ENCODE measurements around the gene KLHL10. TPM values are rescaled to one million over a fixed set of nuclear protein-coding genes. Genes with fewer than 3 reads are reported as not detected.
A peak's percentile ranks its signal among the peaks of the same experiment; 100 is the strongest.

Gene KLHL10
- polyA plus RNA-seq, result 0.06 TPM
- long read RNA-seq, donor 1, result 0 reads
- long read RNA-seq, donor 2, result 0 reads
- long read RNA-seq, donor 3, result 0 reads
- long read RNA-seq, donor 4, result 0 reads
- long read RNA-seq, donor 5, partial matches to known transcripts, result 15 of 23 reads
- long read RNA-seq, donor 5, other reads (novel, unspliced or antisense), result 8 of 23 reads
- long read RNA-seq, donor 6, result 0 reads
- long read RNA-seq, donor 7, result 0 reads
- long read RNA-seq, donor 8, result 0 reads
- long read RNA-seq, donor 9, result 0 reads
- long read RNA-seq, donor 10, result 0 reads
- long read RNA-seq, donor 11, result 0 reads

DNA sequence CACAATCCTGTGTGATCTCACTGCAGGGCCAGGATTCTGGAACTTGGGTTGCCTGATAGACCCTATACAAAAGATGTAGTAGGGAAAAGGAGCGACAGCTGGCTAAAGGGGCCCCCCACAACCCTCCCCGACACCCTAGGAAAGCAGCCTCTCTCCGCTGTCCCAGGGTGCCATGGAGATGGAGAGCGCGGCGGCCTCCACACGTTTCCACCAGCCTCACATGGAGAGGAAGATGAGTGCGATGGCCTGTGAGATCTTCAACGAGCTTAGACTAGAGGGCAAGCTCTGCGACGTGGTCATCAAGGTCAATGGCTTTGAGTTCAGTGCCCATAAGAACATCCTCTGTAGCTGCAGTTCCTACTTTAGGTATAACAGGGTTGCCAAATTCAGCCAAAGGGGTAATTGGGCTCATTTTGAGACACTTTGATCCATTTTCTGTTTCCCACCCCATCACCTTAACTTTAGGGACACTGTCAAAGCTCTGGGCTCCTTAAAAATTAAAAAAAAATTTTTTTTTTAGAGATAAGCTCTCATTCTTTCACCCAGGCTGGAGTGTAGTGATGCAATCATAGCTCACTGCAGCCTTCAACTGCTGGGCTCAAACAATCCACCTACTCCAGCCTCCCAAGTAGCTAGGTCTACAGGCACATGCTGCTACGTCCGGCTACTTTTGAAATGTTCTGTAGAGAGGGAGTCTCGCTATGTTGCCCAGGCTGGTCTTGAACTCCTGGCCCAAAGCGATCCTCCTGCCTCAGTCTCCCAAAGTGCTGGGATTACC is at the start of gene KLHL10:
TSS of gene KLHL10 (plus strand) at position 65 of the 778 bp plus-strand sequence. CDS start at position 173, 108 bp downstream.
- no CpG with 5 or more reads among the region's 15 CpGs for WGBS (ENCODE audit: insufficient coverage, low lambda C conversion rate)
- Histone ChIP-seq H3K27ac (ENCODE audit: low read length) (no peak within 1 kb of the TSS), H3K9me3 (ENCODE audit: control insufficient read depth, low read depth, low read length) (no peaks in the 10 kb centered on the region), H3K36me3 (ENCODE audit: control insufficient read depth, insufficient read depth, low read length) (no peaks in the 10 kb centered on the region), H3K4me3 (ENCODE audit: low read length) (peak within 1 kb of the TSS; percentile 75), H3K27me3 (ENCODE audit: control insufficient read depth, insufficient read depth, low read length) (no peaks in the 10 kb centered on the region), H3K4me1 (ENCODE audit: control insufficient read depth, insufficient read depth, low read length) (no peaks in the 10 kb centered on the region)
- no peak for DNase-seq

- H3K4me3 ChIP-seq (ENCODE audit: low read length), result peak overlapping the region; percentile 8
- WGBS (ENCODE audit: insufficient coverage, low lambda C conversion rate), result no CpG with 5 or more reads among the region's 22 CpGs
- peak overlapping the region; percentile 89 for H3K27ac ChIP-seq (ENCODE audit: low read length)
- no peaks in the 10 kb centered on the region for H3K27me3 ChIP-seq (ENCODE audit: control insufficient read depth, insufficient read depth, low read length)
- no peaks in the 10 kb centered on the region for H3K9me3 ChIP-seq (ENCODE audit: control insufficient read depth, low read depth, low read length)
- peak; percentile 92 to 97 for DNase-seq
- H3K4me1 ChIP-seq (ENCODE audit: control insufficient read depth, insufficient read depth, low read length), result peaks cover 51% of the 10 kb centered on the region
- no peaks in the 10 kb centered on the region for H3K36me3 ChIP-seq (ENCODE audit: control insufficient read depth, insufficient read depth, low read length)
Measured at GRCh38 chr17:41792845-41793783, 44.5 kb upstream of the KLHL10 start.

GRCh38 chr17:41793784-41794539 is 43.7 kb upstream of the KLHL10 start:
- WGBS (ENCODE audit: insufficient coverage, low lambda C conversion rate), result 17% methylated on average over 1 of the region's 14 CpGs
- Histone ChIP-seq H3K4me1 (ENCODE audit: control insufficient read depth, insufficient read depth, low read length) (peaks cover 51% of the 10 kb centered on the region), H3K27me3 (ENCODE audit: control insufficient read depth, insufficient read depth, low read length) (no peaks in the 10 kb centered on the region), H3K9me3 (ENCODE audit: control insufficient read depth, low read depth, low read length) (no peaks in the 10 kb centered on the region), H3K4me3 (ENCODE audit: low read length) (peak overlapping the region; percentile 8), H3K36me3 (ENCODE audit: control insufficient read depth, insufficient read depth, low read length) (no peaks in the 10 kb centered on the region), H3K27ac (ENCODE audit: low read length) (peak overlapping the region; percentile 89)
- DNase-seq, result peak in 1 of 2 donors; percentile 90

- Histone ChIP-seq H3K27ac (ENCODE audit: low read length) (peak overlapping the region; percentile 89), H3K4me1 (ENCODE audit: control insufficient read depth, insufficient read depth, low read length) (peaks cover 52% of the 10 kb centered on the region)
- no CpG with 5 or more reads among the region's 5 CpGs for WGBS (ENCODE audit: insufficient coverage, low lambda C conversion rate)
Measured at GRCh38 chr17:41794540-41794975, 43.1 kb upstream of the KLHL10 start.

GRCh38 chr17:41796121-41796895 is 41.3 kb upstream of the KLHL10 start:
- Histone ChIP-seq H3K36me3 (ENCODE audit: control insufficient read depth, insufficient read depth, low read length) (no peaks in the 10 kb centered on the region), H3K27ac (ENCODE audit: low read length) (peak overlapping the region; percentile 89), H3K4me1 (ENCODE audit: control insufficient read depth, insufficient read depth, low read length) (peaks cover 64% of the 10 kb centered on the region), H3K27me3 (ENCODE audit: control insufficient read depth, insufficient read depth, low read length) (no peaks in the 10 kb centered on the region), H3K4me3 (ENCODE audit: low read length) (no peak overlapping the region), H3K9me3 (ENCODE audit: control insufficient read depth, low read depth, low read length) (no peaks in the 10 kb centered on the region)
- no CpG with 5 or more reads among the region's 10 CpGs for whole genome bisulfite sequencing (ENCODE audit: insufficient coverage, low lambda C conversion rate)
- peak in 1 of 2 donors; percentile 58 for DNase-seq

More at GRCh38 chr17:41794540-41794975, 43.1 kb upstream of the KLHL10 start:
- H3K27me3 ChIP-seq (ENCODE audit: control insufficient read depth, insufficient read depth, low read length), result no peaks in the 10 kb centered on the region
- no peak for DNase-seq
- no peaks in the 10 kb centered on the region for H3K36me3 ChIP-seq (ENCODE audit: control insufficient read depth, insufficient read depth, low read length)
- H3K9me3 ChIP-seq (ENCODE audit: control insufficient read depth, low read depth, low read length), result no peaks in the 10 kb centered on the region
- H3K4me3 ChIP-seq (ENCODE audit: low read length), result no peak overlapping the region

DNA sequence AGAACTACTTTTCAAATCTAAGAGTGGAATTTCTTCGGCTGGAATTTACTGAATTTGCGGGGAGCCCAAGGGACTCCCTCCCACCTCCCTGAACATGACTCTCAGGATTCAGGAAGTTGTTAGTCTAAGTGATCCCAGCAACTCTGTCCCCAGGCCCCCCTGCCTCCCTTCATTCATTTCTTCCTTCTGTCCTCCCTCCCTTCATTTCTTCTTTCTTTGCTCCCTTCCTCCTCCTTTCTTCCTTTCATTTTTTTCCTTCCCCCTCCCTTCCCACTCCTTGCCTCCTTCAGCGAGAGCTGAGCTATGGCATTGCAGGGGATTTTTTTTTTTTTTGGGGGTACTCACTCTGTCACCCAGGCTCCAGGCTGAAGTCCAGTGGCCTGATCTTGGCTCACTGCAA is 40.2 kb upstream of the KLHL10 start:
- Histone ChIP-seq H3K4me1 (ENCODE audit: control insufficient read depth, insufficient read depth, low read length) (peaks cover 57% of the 10 kb centered on the region), H3K36me3 (ENCODE audit: control insufficient read depth, insufficient read depth, low read length) (peaks cover 2% of the 10 kb centered on the region), H3K27ac (ENCODE audit: low read length) (no peak overlapping the region), H3K27me3 (ENCODE audit: control insufficient read depth, insufficient read depth, low read length) (no peaks in the 10 kb centered on the region), H3K4me3 (ENCODE audit: low read length) (no peak overlapping the region), H3K9me3 (ENCODE audit: control insufficient read depth, low read depth, low read length) (no peaks in the 10 kb centered on the region)
- no peak for DNase-seq
- WGBS (ENCODE audit: insufficient coverage, low lambda C conversion rate), result no CpG with 5 or more reads among the region's 3 CpGs

GRCh38 chr17:41799366-41799765 is 38.3 kb upstream of the KLHL10 start:
- 100% methylated on average over 2 of the region's 8 CpGs for WGBS (ENCODE audit: insufficient coverage, low lambda C conversion rate)

DNA sequence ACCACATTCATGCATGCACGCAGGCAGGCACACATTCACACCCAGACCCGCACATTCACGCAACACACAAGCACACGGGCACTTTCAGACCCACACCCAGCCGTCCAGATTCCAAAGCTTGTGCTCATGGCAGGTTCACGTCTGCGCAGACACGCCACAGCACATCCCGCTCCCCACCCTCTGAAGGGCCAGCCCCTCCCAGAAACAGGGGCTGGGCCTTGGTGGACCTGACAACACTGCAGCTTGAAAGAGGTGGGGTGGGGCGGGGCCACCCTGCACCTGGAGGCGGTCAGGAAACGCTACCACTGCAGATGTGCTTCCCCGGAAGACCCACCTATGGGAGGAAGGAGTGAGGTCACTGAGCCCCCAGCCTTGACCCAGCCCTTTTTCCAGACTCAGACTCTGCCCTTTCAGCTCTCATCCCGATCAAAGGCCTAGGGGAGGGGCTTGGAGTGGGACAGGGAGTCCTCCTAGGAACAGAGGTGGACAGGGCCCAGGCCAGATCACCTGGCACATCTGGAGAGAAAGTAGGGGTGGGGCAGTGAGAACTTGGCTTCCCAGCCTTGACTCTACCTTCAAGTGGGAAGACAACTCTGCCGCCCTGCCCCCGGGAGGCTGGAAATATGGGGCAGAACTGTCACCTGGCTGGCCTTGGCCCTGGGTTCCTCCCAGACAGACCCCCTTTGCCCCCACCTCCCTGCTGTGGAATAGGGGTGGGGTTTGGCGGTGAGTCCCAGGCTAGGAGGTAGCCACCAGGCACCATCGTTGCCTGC is 36.8 kb upstream of the KLHL10 start:
- no peak overlapping the region for H3K4me3 ChIP-seq (ENCODE audit: low read length)
- WGBS (ENCODE audit: insufficient coverage, low lambda C conversion rate), result no CpG with 5 or more reads among the region's 18 CpGs
- peaks cover 7% of the 10 kb centered on the region for H3K36me3 ChIP-seq (ENCODE audit: control insufficient read depth, insufficient read depth, low read length)
- DNase-seq, result peak; percentile 98 to 99
- peaks cover 26% of the 10 kb centered on the region for H3K4me1 ChIP-seq (ENCODE audit: control insufficient read depth, insufficient read depth, low read length)
- no peaks in the 10 kb centered on the region for H3K27me3 ChIP-seq (ENCODE audit: control insufficient read depth, insufficient read depth, low read length)
- no peaks in the 10 kb centered on the region for H3K9me3 ChIP-seq (ENCODE audit: control insufficient read depth, low read depth, low read length)
- H3K27ac ChIP-seq (ENCODE audit: low read length), result peak overlapping the region; percentile 93

More at GRCh38 chr17:41799366-41799765, 38.3 kb upstream of the KLHL10 start:
- Histone ChIP-seq H3K4me3 (ENCODE audit: low read length) (no peak overlapping the region), H3K36me3 (ENCODE audit: control insufficient read depth, insufficient read depth, low read length) (peaks cover 2% of the 10 kb centered on the region), H3K27ac (ENCODE audit: low read length) (no peak overlapping the region), H3K4me1 (ENCODE audit: control insufficient read depth, insufficient read depth, low read length) (peaks cover 37% of the 10 kb centered on the region), H3K27me3 (ENCODE audit: control insufficient read depth, insufficient read depth, low read length) (no peaks in the 10 kb centered on the region), H3K9me3 (ENCODE audit: control insufficient read depth, low read depth, low read length) (no peaks in the 10 kb centered on the region)
- DNase-seq, result no peak

Measured in large intestine (tissue), 12 donors.